H9 (cell line): Measurements from ENCODE around the gene CHRNA4. TPM values are rescaled to one million over a fixed set of nuclear protein-coding genes. Genes with fewer than 3 reads are reported as not detected.

Experiments used
- DNase-seq: peaks from one replicate; pipeline ENCODE4 v3.0.0-alpha.2; 2017
- H2AFZ ChIP-seq: one replicate; pipeline ENCODE4 v1.6.1; 2013; ENCODE audit warnings: mild to moderate bottlenecking, low read length, control low read depth, moderate library complexity
- H2AK5ac ChIP-seq: 2 replicates; pipeline ENCODE4 v1.6.1; 2013; ENCODE audit warnings: low read length, control low read depth, mixed read lengths; ENCODE audit not compliant: insufficient read length
- H2BK120ac ChIP-seq: one replicate; pipeline ENCODE4 v1.6.1; 2013; ENCODE audit warnings: low read depth, mild to moderate bottlenecking, low read length, control low read depth, inconsistent platforms; ENCODE audit not compliant: poor library complexity, severe bottlenecking
- H2BK12ac ChIP-seq: 2 replicates; pipeline ENCODE4 v1.6.1; 2013; ENCODE audit warnings: low read length, control low read depth, mixed read lengths, low read depth; ENCODE audit not compliant: insufficient read length
- H2BK15ac ChIP-seq: 2 replicates; pipeline ENCODE4 v1.6.1; 2013; ENCODE audit warnings: low read depth, low read length, control low read depth
- H2BK20ac ChIP-seq: one replicate; pipeline ENCODE4 v1.6.1; 2013; ENCODE audit warnings: low read depth, mild to moderate bottlenecking, low read length, control low read depth, inconsistent platforms; ENCODE audit not compliant: poor library complexity, severe bottlenecking
- H2BK5ac ChIP-seq: 2 replicates; pipeline ENCODE4 v1.6.1; 2013; ENCODE audit warnings: low read length, control low read depth, mixed read lengths; ENCODE audit not compliant: insufficient read length
- H3K14ac ChIP-seq: 2 replicates; pipeline ENCODE4 v1.6.1; 2013; ENCODE audit warnings: low read length, control low read depth; ENCODE audit not compliant: insufficient read depth
- H3K18ac ChIP-seq: 2 replicates; pipeline ENCODE4 v1.6.1; 2013; ENCODE audit warnings: low read depth, mild to moderate bottlenecking, mixed read lengths, low read length, control low read depth; ENCODE audit not compliant: insufficient read length
- H3K23ac ChIP-seq: 2 replicates; pipeline ENCODE4 v1.6.1; 2013; ENCODE audit warnings: low read length, control low read depth, mixed read lengths, low read depth; ENCODE audit not compliant: insufficient read length
- H3K23me2 ChIP-seq: 2 replicates; pipeline ENCODE4 v1.6.1; 2013; ENCODE audit warnings: low read depth, mild to moderate bottlenecking, mixed read lengths, low read length, control low read depth; ENCODE audit not compliant: insufficient read length, poor library complexity, severe bottlenecking
- H3K27ac ChIP-seq: 2 replicates; pipeline ENCODE4 v1.5.1; 2013; ENCODE audit warnings: low read length, control low read depth, mixed read lengths, low read depth; ENCODE audit not compliant: insufficient read length
- H3K27me3 ChIP-seq: 2 replicates; pipeline ENCODE4 v1.6.1; 2013; ENCODE audit warnings: low read length, control low read depth, inconsistent platforms; ENCODE audit not compliant: insufficient read depth
- H3K4ac ChIP-seq: 2 replicates; pipeline ENCODE4 v1.6.1; 2013; ENCODE audit warnings: low read depth, mild to moderate bottlenecking, control low read depth, inconsistent platforms, low read length, moderate library complexity
- H3K4me1 ChIP-seq: 2 replicates; pipeline ENCODE4 v1.6.1; 2013; ENCODE audit warnings: low read length, control low read depth, inconsistent platforms; ENCODE audit not compliant: insufficient read depth
- H3K4me2 ChIP-seq: 2 replicates; pipeline ENCODE4 v1.6.1; 2013; ENCODE audit warnings: low read length, control low read depth, mixed read lengths; ENCODE audit not compliant: insufficient read length, insufficient read depth
- H3K56ac ChIP-seq: 2 replicates; pipeline ENCODE4 v1.6.1; 2013; ENCODE audit warnings: low read depth, mild to moderate bottlenecking, mixed read lengths, low read length, control low read depth; ENCODE audit not compliant: insufficient read length
- H3K79me1 ChIP-seq: 2 replicates; pipeline ENCODE4 v1.6.1; 2013; ENCODE audit warnings: low read depth, mild to moderate bottlenecking, moderate library complexity, low read length, control low read depth, inconsistent platforms; ENCODE audit not compliant: insufficient read depth, poor library complexity, severe bottlenecking
- H3K79me2 ChIP-seq: 2 replicates; pipeline ENCODE4 v1.6.1; 2013; ENCODE audit warnings: low read length, control low read depth, inconsistent platforms; ENCODE audit not compliant: insufficient read depth
- H3K9ac ChIP-seq: 2 replicates; pipeline ENCODE4 v1.6.1; 2013; ENCODE audit warnings: low read length, control low read depth, mixed read lengths; ENCODE audit not compliant: insufficient read length; ENCODE audit errors: extremely low read depth
- H3K9me3 ChIP-seq: one replicate; pipeline ENCODE4 v1.6.1; 2013; ENCODE audit warnings: low read depth, low read length, inconsistent platforms; ENCODE audit not compliant: control insufficient read depth
- H3T11ph ChIP-seq: one replicate; pipeline ENCODE4 v1.6.1; 2013; ENCODE audit warnings: mild to moderate bottlenecking, low read length, control low read depth, inconsistent platforms
- H4K20me1 ChIP-seq: one replicate; pipeline ENCODE4 v1.6.1; 2013; ENCODE audit not compliant: control insufficient read depth, insufficient read length, insufficient read depth
- H4K5ac ChIP-seq: 2 replicates; pipeline ENCODE4 v1.6.1; 2013; ENCODE audit warnings: low read depth, mild to moderate bottlenecking, mixed read lengths, low read length, control low read depth; ENCODE audit not compliant: insufficient read length
- H4K8ac ChIP-seq: replicated peaks from 2 replicates; pipeline ENCODE4 v1.6.1; 2013; ENCODE audit warnings: low read length, control low read depth, mixed read lengths, low read depth; ENCODE audit not compliant: insufficient read length
- H4K91ac ChIP-seq: 2 replicates; pipeline ENCODE4 v1.6.1; 2013; ENCODE audit warnings: low read depth, mild to moderate bottlenecking, moderate library complexity, mixed read lengths, low read length, control low read depth; ENCODE audit not compliant: insufficient read length
- H3K27ac Mint-ChIP-seq, 3 experiments: 2 replicates in 2 of 3; 3 replicates in 1 of 3; pipeline ENCODE4 v1.8.0; 2020 to 2021; ENCODE audit warnings: mixed read lengths in 3 of 3, mild to moderate bottlenecking in 1 of 3, moderate library complexity in 1 of 3
- H3K27me3 Mint-ChIP-seq: 2 replicates; pipeline ENCODE4 v1.8.0; 2021; ENCODE audit warnings: low read depth, mild to moderate bottlenecking, moderate library complexity, mixed read lengths
- H3K36me3 Mint-ChIP-seq, 3 experiments: 2 replicates in 2 of 3; 3 replicates in 1 of 3; pipeline ENCODE4 v1.8.0; 2020 to 2021; ENCODE audit warnings: low read depth in 3 of 3, mixed read lengths in 3 of 3; ENCODE audit not compliant: insufficient read depth in 1 of 3
- H3K4me1 Mint-ChIP-seq, 2 experiments: 2 replicates each; pipeline ENCODE4 v1.8.0; 2020; ENCODE audit warnings: mixed read lengths in 2 of 2
- H3K4me3 Mint-ChIP-seq, 2 experiments: 2 replicates in 1 of 2; 3 replicates in 1 of 2; pipeline ENCODE4 v1.8.0; 2020 to 2021; ENCODE audit warnings: mild to moderate bottlenecking in 2 of 2, mixed read lengths in 2 of 2, moderate library complexity in 1 of 2
- H3K9me3 Mint-ChIP-seq, 2 experiments: 2 replicates in 1 of 2; 3 replicates in 1 of 2; pipeline ENCODE4 v1.8.0; 2020; ENCODE audit warnings: mild to moderate bottlenecking in 2 of 2, mixed read lengths in 2 of 2, moderate library complexity in 1 of 2
- WGBS: extraction: QIAGEN DNeasy Blood & Tissue Kit; methylation state at CpG from one replicate; pipeline ENCODE4 v1.1.7; 2013; ENCODE audit warnings: missing lambda C conversion rate, low lambda C conversion rate, mixed read lengths; ENCODE audit not compliant: insufficient read length; ENCODE audit errors: extremely low coverage; 5-methylcytosine and 5-hydroxymethylcytosine counted together
- total RNA-seq: library from RNA; stranded (reverse); gene quantifications from 2 replicates; pipeline ENCODE4 v1.2.1, GENCODE V29; 2021
- TF ChIP-seq, protein P1 (sequence below): fragments of 200-600 bp; sonication (generic); conservative IDR thresholded peaks from 3 replicates; pipeline ENCODE4 v1.8.0; 2021; ENCODE audit warnings: antibody characterized with exemption, mild to moderate bottlenecking

Gene CHRNA4
- total RNA-seq, 1 experiment from 2014 or later = 2.5 TPM

DNA sequence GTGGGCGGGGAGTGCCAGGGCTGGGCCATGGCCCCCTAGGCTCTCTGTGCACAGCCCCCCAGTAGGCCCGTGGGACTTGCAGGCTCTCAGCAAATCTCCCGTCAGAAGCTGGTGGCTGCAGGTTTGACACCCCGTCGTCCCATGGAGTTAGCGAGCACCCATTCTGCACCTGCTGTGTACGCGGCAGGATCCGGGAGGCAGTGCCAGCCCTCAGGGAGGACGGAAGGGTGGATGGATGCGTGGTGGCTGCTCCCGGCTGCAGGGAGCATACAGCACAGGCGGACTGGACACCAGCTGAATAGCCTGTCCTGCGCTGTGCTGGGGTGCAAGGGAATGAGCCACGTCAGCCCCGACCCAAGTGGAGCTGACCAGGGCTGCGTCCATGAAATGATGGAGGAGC, 32.4 kb upstream of the CHRNA4 start:
- Mint-ChIP-seq H3K36me3 (peaks cover 4 to 13% (median 10%) of the 10 kb centered on the region in 3 experiments; a peak in 6 of 7 replicates), H3K4me3 (peak overlapping the region in 1 of 2 experiments; percentile 68; a peak in 1 of 5 replicates), H3K4me1 (peaks cover 21 to 27% of the 10 kb centered on the region in 2 experiments), H3K27me3 (peaks cover 11% of the 10 kb centered on the region), H3K27ac (peak overlapping the region in 1 of 3 experiments; percentile 82; a peak in 1 of 7 replicates), H3K9me3 (peaks cover 27 to 36% of the 10 kb centered on the region in 2 experiments)
- Histone ChIP-seq H3K4me2 (no peak overlapping the region), H3K14ac (peak overlapping the region; percentile 21), H3K18ac (peak overlapping the region; percentile 80), H3K27ac (no peak overlapping the region), H3K23ac (no peak overlapping the region), H3K9ac (no peak overlapping the region), H2AFZ (no peak overlapping the region), H2BK120ac (no peak overlapping the region), H2BK5ac (no peak overlapping the region), H4K8ac (no peak overlapping the region), H2BK20ac (no peak overlapping the region), H3K9me3 (no peaks in the 10 kb centered on the region), H3K79me2 (no peaks in the 10 kb centered on the region), H3K4ac (no peak overlapping the region), H3K23me2 (no peaks in the 10 kb centered on the region), H3K56ac (no peak overlapping the region), H3K79me1 (no peaks in the 10 kb centered on the region), H4K5ac (no peak overlapping the region), H2AK5ac (no peak overlapping the region), H2BK15ac (no peak overlapping the region), H4K20me1 (no peaks in the 10 kb centered on the region), H2BK12ac (no peak overlapping the region), H3T11ph (no peak overlapping the region), H3K4me1 (peaks cover 7% of the 10 kb centered on the region; the same call in 1 of the 2 replicates), H4K91ac (no peak overlapping the region), H3K27me3 (no peaks in the 10 kb centered on the region)
- TF ChIP-seq, protein P1, sequence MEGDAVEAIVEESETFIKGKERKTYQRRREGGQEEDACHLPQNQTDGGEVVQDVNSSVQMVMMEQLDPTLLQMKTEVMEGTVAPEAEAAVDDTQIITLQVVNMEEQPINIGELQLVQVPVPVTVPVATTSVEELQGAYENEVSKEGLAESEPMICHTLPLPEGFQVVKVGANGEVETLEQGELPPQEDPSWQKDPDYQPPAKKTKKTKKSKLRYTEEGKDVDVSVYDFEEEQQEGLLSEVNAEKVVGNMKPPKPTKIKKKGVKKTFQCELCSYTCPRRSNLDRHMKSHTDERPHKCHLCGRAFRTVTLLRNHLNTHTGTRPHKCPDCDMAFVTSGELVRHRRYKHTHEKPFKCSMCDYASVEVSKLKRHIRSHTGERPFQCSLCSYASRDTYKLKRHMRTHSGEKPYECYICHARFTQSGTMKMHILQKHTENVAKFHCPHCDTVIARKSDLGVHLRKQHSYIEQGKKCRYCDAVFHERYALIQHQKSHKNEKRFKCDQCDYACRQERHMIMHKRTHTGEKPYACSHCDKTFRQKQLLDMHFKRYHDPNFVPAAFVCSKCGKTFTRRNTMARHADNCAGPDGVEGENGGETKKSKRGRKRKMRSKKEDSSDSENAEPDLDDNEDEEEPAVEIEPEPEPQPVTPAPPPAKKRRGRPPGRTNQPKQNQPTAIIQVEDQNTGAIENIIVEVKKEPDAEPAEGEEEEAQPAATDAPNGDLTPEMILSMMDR = no peak
- no CpG with 5 or more reads among the region's 17 CpGs for WGBS
- DNase-seq = no peak
